DND-41 (cell line): ENCODE measurements around the gene BCAS3.
"Not testable (repeated sequence)": the region's sequence is repeated elsewhere in the genome, so short reads cannot be mapped to it uniquely, and the experiment has no call there.

Source experiments
- EZH2 ChIP-seq: IDR thresholded peaks from 3 replicates; pipeline ENCODE4 v1.6.1; 2012; ENCODE audit warnings: borderline replicate concordance, low read depth, mild to moderate bottlenecking, moderate library complexity, low read length, inconsistent platforms; ENCODE audit not compliant: severe bottlenecking
- TF ChIP-seq, protein P1 (sequence below): IDR thresholded peaks from 2 replicates; pipeline ENCODE4 v1.5.1; 2012; ENCODE audit warnings: borderline replicate concordance, low read length, moderate library complexity, mild to moderate bottlenecking; ENCODE audit not compliant: poor library complexity, severe bottlenecking; ENCODE audit errors: extremely low read depth

DNA sequence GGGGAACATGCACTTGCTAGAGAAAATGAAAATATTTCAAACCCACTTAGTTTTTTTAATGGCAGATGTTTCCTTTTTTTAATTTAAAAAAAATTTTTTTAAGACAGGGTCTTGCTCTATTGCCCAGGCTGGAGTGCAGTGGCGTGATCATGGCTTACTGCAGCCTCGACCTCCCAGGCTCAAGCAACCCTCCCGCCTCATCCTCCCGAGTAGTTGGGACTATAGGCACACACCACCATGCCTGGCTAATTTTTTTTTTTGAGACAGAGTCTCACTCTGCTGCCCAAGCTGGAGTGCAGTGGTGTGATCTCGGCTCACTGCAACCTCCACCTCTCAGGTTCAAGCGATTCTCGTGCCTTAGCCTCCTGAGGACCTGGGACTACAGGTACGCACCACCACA lies 469.2 kb downstream of the BCAS3 start:
- TF ChIP-seq, protein P1, sequence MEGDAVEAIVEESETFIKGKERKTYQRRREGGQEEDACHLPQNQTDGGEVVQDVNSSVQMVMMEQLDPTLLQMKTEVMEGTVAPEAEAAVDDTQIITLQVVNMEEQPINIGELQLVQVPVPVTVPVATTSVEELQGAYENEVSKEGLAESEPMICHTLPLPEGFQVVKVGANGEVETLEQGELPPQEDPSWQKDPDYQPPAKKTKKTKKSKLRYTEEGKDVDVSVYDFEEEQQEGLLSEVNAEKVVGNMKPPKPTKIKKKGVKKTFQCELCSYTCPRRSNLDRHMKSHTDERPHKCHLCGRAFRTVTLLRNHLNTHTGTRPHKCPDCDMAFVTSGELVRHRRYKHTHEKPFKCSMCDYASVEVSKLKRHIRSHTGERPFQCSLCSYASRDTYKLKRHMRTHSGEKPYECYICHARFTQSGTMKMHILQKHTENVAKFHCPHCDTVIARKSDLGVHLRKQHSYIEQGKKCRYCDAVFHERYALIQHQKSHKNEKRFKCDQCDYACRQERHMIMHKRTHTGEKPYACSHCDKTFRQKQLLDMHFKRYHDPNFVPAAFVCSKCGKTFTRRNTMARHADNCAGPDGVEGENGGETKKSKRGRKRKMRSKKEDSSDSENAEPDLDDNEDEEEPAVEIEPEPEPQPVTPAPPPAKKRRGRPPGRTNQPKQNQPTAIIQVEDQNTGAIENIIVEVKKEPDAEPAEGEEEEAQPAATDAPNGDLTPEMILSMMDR: not testable (repeated sequence)
- not testable (repeated sequence) for TF ChIP-seq EZH2
